Heart left ventricle (tissue), 13 donors: Measurements from ENCODE around the gene CACNA1E.

Source experiments
- CTCF ChIP-seq, 12 donors: fragments of 200-600 bp; sonication (generic) in 4 of 12; IDR thresholded peaks; one replicate each; pipeline versions ENCODE4 v1.5.0 to v1.8.0; 2018 to 2022; ENCODE audit warnings: antibody characterized with exemption in 12 of 12, mild to moderate bottlenecking in 5 of 12
- POLR2A ChIP-seq, 2 donors: fragments of 450-650 bp; IDR thresholded peaks; one replicate each; pipeline ENCODE4 v1.6.1; 2017; ENCODE audit warnings: antibody characterized with exemption in 2 of 2, mild to moderate bottlenecking in 2 of 2, moderate library complexity in 2 of 2
- donor health status: ischemic (EF 13 %, LVEDD 7.1; RV severe dilation, severe dysfunction).
- donor health status: DM: no; HTN: yes; CAD: no.
- donor health status: DM: no; HTN: no; CAD: no.
- donor health status: ischemic (EF 25% LVEDD 6.9; RV normal size, moderate dysfunction).
- donor health status: ischemic (EF 25% LVEDD 5.7; RV mildly dilated, moderate dysfunction).
- donor health status: ischemic (EF 35%, LVEDD 5.7; RV mildly dilated, moderate dysfunction).
- donor health status: nonischemic (EF 11% LVEDD 7.7; RV severe dilation, severe dysfunction).
- donor health status: DM: yes; HTN: yes; CAD: no.
- donor health status: PGD.
- donor health status: ischemic (EF 29% LVEDD 5.4; RV normal size, mild dysfunction).
- donor health status: nonischemic (EF 23%, LVEDD 6.1; RV moderate dilation, normal function).

DNA sequence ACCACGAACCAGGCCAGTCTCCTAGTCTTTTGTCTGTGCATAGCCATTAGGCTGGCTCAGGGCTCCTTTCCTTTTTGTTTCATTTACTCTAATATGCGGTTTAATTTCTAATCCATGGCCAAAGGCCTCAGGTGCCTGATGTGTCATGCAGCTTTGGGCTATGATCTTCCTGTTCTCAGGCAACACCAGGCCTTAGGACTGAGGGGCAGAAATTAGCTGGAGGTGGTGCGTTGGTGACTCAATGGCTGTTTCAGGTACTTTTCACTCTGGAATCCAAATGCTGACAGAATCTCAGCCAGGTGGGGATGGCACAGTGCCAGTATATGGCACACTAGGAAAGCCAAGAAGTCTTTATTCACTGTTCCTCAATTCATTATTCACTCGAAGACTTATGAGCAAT, 105.3 kb downstream of the CACNA1E start:
- TF ChIP-seq CTCF (IDR thresholded peaks at IDR 0.05) (no peak), POLR2A (IDR thresholded peaks at IDR 0.05) (no peak)
